HepG2 (cell line): ENCODE results near the gene GRID1. TPM values are rescaled to one million over a fixed set of nuclear protein-coding genes. Genes with fewer than 3 reads are reported as not detected.

Source experiments
- ATAC-seq: fragments of 200-7000 bp; cut with Tn5 transposase; 3 replicates; pipeline ENCODE4 v1.9.1; 2020; ENCODE audit warnings: mild to moderate bottlenecking, moderate library complexity
- BruUV-seq: library from RNA; stranded (reverse); fragments of 400-500 nt; replicated peaks from 2 replicates; lab custom pipeline; 2021; lab: Mats Ljungman, UMichigan
- CTCF ChIA-PET: fragments of 300-600 bp; formaldehyde crosslinking; extraction: SDS; loops from one replicate; lab custom pipeline; 2021; ENCODE audit warnings: low total read pairs, inconsistent platforms, low intra/inter-chr PET ratio; lab: Yijun Ruan, JAX
- POLR2A ChIA-PET: fragments of 350-600 bp; sonication (Branson Sonifier 250); formaldehyde crosslinking; loops from one replicate; lab custom pipeline; 2020; ENCODE audit warnings: antibody characterized with exemption, inconsistent platforms; lab: Yijun Ruan, JAX
- DNase-seq: peaks from one replicate; pipeline ENCODE4 v3.0.0-alpha.2; 2015; ENCODE audit warnings: low spot score
- FAIRE-seq: peaks from 3 replicates; lab custom pipeline; 2011; peaks lifted over from hg19 to GRCh38; lab: Jason Lieb, UNC
- H2AFZ ChIP-seq: one replicate; pipeline ENCODE4 v1.6.1; 2011; ENCODE audit warnings: low read length, inconsistent platforms
- H3K27ac ChIP-seq: fragments of 300-600 bp; 3 replicates; pipeline ENCODE4 v1.8.0; 2011; ENCODE audit warnings: mixed run types, mild to moderate bottlenecking, mixed read lengths, low read length, inconsistent platforms; ENCODE audit not compliant: insufficient read depth; ENCODE audit errors: extremely low read length
- H3K27me3 ChIP-seq, 2 experiments: fragments of 200-600 bp in 1 of 2; 2 replicates in 1 of 2; 3 replicates in 1 of 2; pipeline versions ENCODE4 v1.6.0 to v1.8.0; 2011; ENCODE audit warnings: low read length in 2 of 2, mild to moderate bottlenecking in 2 of 2, moderate library complexity in 2 of 2, inconsistent platforms in 1 of 2; ENCODE audit not compliant: insufficient read depth in 2 of 2, control insufficient read depth in 1 of 2
- H3K36me3 ChIP-seq, 2 experiments: fragments of 200-600 bp in 1 of 2; replicated peaks in 1 of 2; 2 replicates in 1 of 2; 3 replicates in 1 of 2; pipeline versions ENCODE4 v1.5.1 to v1.8.0; 2011; ENCODE audit warnings: low read length in 2 of 2, inconsistent platforms in 1 of 2; ENCODE audit not compliant: insufficient read depth in 2 of 2, control insufficient read depth in 1 of 2
- H3K4me1 ChIP-seq: 2 replicates; pipeline ENCODE4 v1.5.1; 2012; ENCODE audit warnings: low read length, inconsistent platforms; ENCODE audit not compliant: insufficient read depth
- H3K4me2 ChIP-seq: 2 replicates; pipeline ENCODE4 v1.6.0; 2011; ENCODE audit warnings: low read depth, low read length, inconsistent platforms
- H3K4me3 ChIP-seq, 3 experiments: fragments of 200-600 bp in 1 of 3; sonication (generic), shearing (Covaris generic) in 1 of 3; replicated peaks in 1 of 3; 2 replicates each; pipeline ENCODE4 v1.5.1; 2011 to 2016; ENCODE audit warnings: low read length in 3 of 3, inconsistent platforms in 2 of 3, low read depth in 2 of 3, mild to moderate bottlenecking in 2 of 3, control low read depth in 1 of 3, mixed read lengths in 1 of 3; ENCODE audit not compliant: insufficient read depth in 1 of 3
- H3K79me2 ChIP-seq: one replicate; pipeline ENCODE4 v1.6.1; 2011; ENCODE audit warnings: low read length, inconsistent platforms; ENCODE audit not compliant: insufficient read depth
- H3K9ac ChIP-seq: 2 replicates; pipeline ENCODE4 v1.6.0; 2011; ENCODE audit warnings: mild to moderate bottlenecking, low read depth, low read length, inconsistent platforms; ENCODE audit not compliant: insufficient read depth
- H3K9me3 ChIP-seq: 2 replicates; pipeline ENCODE4 v1.5.1; 2012; ENCODE audit warnings: mild to moderate bottlenecking, low read length
- H4K20me1 ChIP-seq: 2 replicates; pipeline ENCODE4 v1.6.0; 2011; ENCODE audit warnings: inconsistent platforms, mild to moderate bottlenecking, low read length, moderate library complexity; ENCODE audit not compliant: insufficient read depth
- EED ChIP-seq: sonication (generic); formaldehyde crosslinking; IDR thresholded peaks from 2 replicates; pipeline ENCODE4 v1.5.0; 2020; ENCODE audit warnings: mild to moderate bottlenecking, missing genetic modification reagents
- ELF3 ChIP-seq: IDR thresholded peaks from 2 replicates; pipeline ENCODE4 v1.6.1; 2016; ENCODE audit warnings: missing genetic modification reagents, missing compliant biosample characterization
- FOXM1 ChIP-seq: sonication (generic); formaldehyde crosslinking; IDR thresholded peaks from 2 replicates; pipeline ENCODE4 v1.5.0; 2020; ENCODE audit warnings: missing genetic modification reagents
- HNF4G ChIP-seq, 2 experiments: sonication (generic) in 1 of 2; formaldehyde crosslinking in 1 of 2; IDR thresholded peaks; 2 replicates each; pipeline versions ENCODE4 v1.4.0 to v1.6.1; 2011 to 2020; ENCODE audit warnings: borderline replicate concordance in 2 of 2, low read depth in 2 of 2, mild to moderate bottlenecking in 2 of 2, low read length in 1 of 2, missing genetic modification reagents in 1 of 2, moderate library complexity in 1 of 2
- IKZF4 ChIP-seq: sonication (generic); formaldehyde crosslinking; IDR thresholded peaks from 2 replicates; pipeline ENCODE4 v1.5.1; 2020; ENCODE audit warnings: borderline replicate concordance, mild to moderate bottlenecking, low read depth, missing genetic modification reagents; ENCODE audit errors: not compliant biosample characterization
- MTF1 ChIP-seq: sonication (generic); formaldehyde crosslinking; IDR thresholded peaks from 2 replicates; pipeline ENCODE4 v1.5.0; 2020; ENCODE audit warnings: missing genetic modification reagents
- NCOR1 ChIP-seq: fragments of 200-600 bp; sonication (generic); IDR thresholded peaks from 2 replicates; pipeline ENCODE4 v1.7.0; 2017; ENCODE audit warnings: antibody characterized with exemption, low read length, borderline replicate concordance
- PCBP2 ChIP-seq: fragments of 200-400 bp; formaldehyde crosslinking; optimal IDR thresholded peaks from 2 replicates; pipeline ENCODE3; 2018; ENCODE audit warnings: low read length, low read depth; ENCODE audit not compliant: poor library complexity, severe bottlenecking
- POLR2G ChIP-seq: fragments of 200-400 bp; formaldehyde crosslinking; IDR thresholded peaks from 2 replicates; pipeline ENCODE4 v1.6.1; 2018; ENCODE audit warnings: mild to moderate bottlenecking, low read depth, low read length, moderate library complexity
- RORA ChIP-seq: sonication (generic); formaldehyde crosslinking; IDR thresholded peaks from 2 replicates; pipeline ENCODE4 v1.5.0; 2020; ENCODE audit warnings: mild to moderate bottlenecking, missing genetic modification reagents, moderate library complexity
- SP140L ChIP-seq: sonication (generic); formaldehyde crosslinking; IDR thresholded peaks from 2 replicates; pipeline ENCODE4 v1.4.0; 2020; ENCODE audit warnings: missing genetic modification reagents, borderline replicate concordance
- ZFP90 ChIP-seq: sonication (generic); formaldehyde crosslinking; IDR thresholded peaks from 2 replicates; pipeline ENCODE4 v1.8.0; 2022; ENCODE audit warnings: missing genetic modification reagents, mild to moderate bottlenecking, inconsistent platforms, borderline replicate concordance
- ZNF562 ChIP-seq: sonication (generic); formaldehyde crosslinking; IDR thresholded peaks from 2 replicates; pipeline ENCODE4 v1.8.0; 2022; ENCODE audit warnings: missing genetic modification reagents, borderline replicate concordance
- ZNF792 ChIP-seq: IDR thresholded peaks from 2 replicates; pipeline ENCODE4 v1.6.1; 2016
- ZNF841 ChIP-seq: sonication (generic); formaldehyde crosslinking; IDR thresholded peaks from 2 replicates; pipeline ENCODE4 v1.8.1; 2023; ENCODE audit warnings: missing genetic modification reagents, borderline replicate concordance
- ZSCAN5A ChIP-seq: sonication (generic); formaldehyde crosslinking; IDR thresholded peaks from 2 replicates; pipeline ENCODE4 v1.8.0; 2022; ENCODE audit warnings: mild to moderate bottlenecking, missing genetic modification reagents, borderline replicate concordance
- ZZZ3 ChIP-seq: sonication (generic); formaldehyde crosslinking; IDR thresholded peaks from 2 replicates; pipeline ENCODE4 v1.4.0; 2020; ENCODE audit warnings: missing genetic modification reagents, mild to moderate bottlenecking, borderline replicate concordance
- in situ Hi-C: cut with HindIII; loops from 2 replicates; pipeline ENCODE4 v1.10.0; 2017; ENCODE audit warnings: low pct_unique_long_range_greater_than_20kb; ENCODE audit not compliant: extremely low pct_ligation_motif_present
- intact Hi-C: fragments of 100-400 bp; cut with micrococcal nuclease; formaldehyde crosslinking; loops from one replicate; pipeline ENCODE4 v1.10.0; 2022; ENCODE audit not compliant: unreplicated experiment
- polyA plus RNA-seq, 8 experiments: library from polyadenylated mRNA; depleted of rRNA in 3 of 8; stranded (reverse) in 7 of 8; unstranded in 1 of 8; fragments of >200 nt; fragmentation: Illumina TruSeq in 4 of 8; extraction: Trizol in 4 of 8; gene quantifications; 2 replicates each; pipeline versions ENCODE4 v1.2.1 to v1.2.3, GENCODE V29; 2011 to 2016; ENCODE audit warnings: low read depth in 4 of 8, missing spikeins in 1 of 8, mixed read lengths in 1 of 8; ENCODE audit not compliant: insufficient read depth in 1 of 8
- total RNA-seq, 5 experiments: library from RNA; depleted of rRNA; stranded (reverse); fragments of >200 nt; fragmentation: Illumina TruSeq; extraction: Trizol; gene quantifications; 2 replicates each; pipeline ENCODE4 v1.2.3, GENCODE V29; 2016; ENCODE audit warnings: low read depth in 1 of 5

Gene GRID1
- total and polyA plus RNA-seq, 2 of the 13 experiments (the other 11 are each of a cell fraction or from before 2014, with no cell fraction given), result 0.05 TPM; not detected in 1

- TF ChIP-seq PCBP2, result no peak
- no peak for TF ChIP-seq ZNF841 (CRISPR knock-in tag)
- TF ChIP-seq ZNF792, result no peak
- TF ChIP-seq ELF3 (CRISPR knock-in tag), result no peak
- no peak for TF ChIP-seq IKZF4
- TF ChIP-seq ZFP90 (CRISPR knock-in tag), result no peak
- TF ChIP-seq ZZZ3, result no peak
- no peak for TF ChIP-seq NCOR1
- no peak for TF ChIP-seq RORA
- no peak for TF ChIP-seq FOXM1 (CRISPR knock-in tag)
Observed at GRCh38 chr10:85983051-85983450, 383.5 kb downstream of the GRID1 start (continued).

- Histone ChIP-seq H3K27me3 (no peaks in the 10 kb centered on the region; a peak in 2 of 5 replicates), H3K4me1 (no peaks in the 10 kb centered on the region), H3K36me3 (no peaks in the 10 kb centered on the region), H3K9me3 (no peaks in the 10 kb centered on the region), H3K27ac (no peak overlapping the region), H3K4me3 (no peak overlapping the region), H2AFZ (no peak overlapping the region), H3K9ac (no peak overlapping the region), H3K79me2 (no peaks in the 10 kb centered on the region), H3K4me2 (no peak overlapping the region), H4K20me1 (no peaks in the 10 kb centered on the region)
- ATAC-seq (no peak), DNase-seq (no peak), FAIRE-seq (no peak)
- intact Hi-C loops, result no loop called here
- no TSS peak for BruUV-seq
- in situ Hi-C loops, result no loop called here
- ChIA-PET POLR2A (no interaction called here), CTCF (no interaction called here)
- TF ChIP-seq EED (CRISPR knock-in tag), result no peak
- TF ChIP-seq ZNF562, result no peak
- no peak for TF ChIP-seq HNF4G (IDR thresholded peaks at IDR 0.05; ENCODE audit: borderline replicate concordance, low read depth, low read length)
- no peak for TF ChIP-seq HNF4G (CRISPR knock-in tag; IDR thresholded peaks at IDR 0.05; ENCODE audit: borderline replicate concordance, low read depth)
- no peak for TF ChIP-seq ZNF841 (CRISPR knock-in tag)
- no peak for TF ChIP-seq SP140L (CRISPR knock-in tag)
- TF ChIP-seq ZSCAN5A (CRISPR knock-in tag), result no peak
- TF ChIP-seq POLR2G, result no peak
- TF ChIP-seq MTF1 (CRISPR knock-in tag), result no peak
- TF ChIP-seq, all 625 proteins: peak for 0
Observed at GRCh38 chr10:85979598-85979997, 387.0 kb downstream of the GRID1 start.
